DND-41 (cell line): ENCODE data around the gene GGT1.

Experiments used
- ATAC-seq: fragments of 200-7000 bp; cut with Tn5 transposase; 3 replicates; pipeline ENCODE4 v1.9.1; 2021; ENCODE audit warnings: low read depth; ENCODE audit not compliant: insufficient read depth
- DNase-seq: peaks from one replicate; pipeline ENCODE4 v3.0.0-alpha.2; 2020
- H2AFZ ChIP-seq: 2 replicates; pipeline ENCODE4 v1.6.0; 2012; ENCODE audit warnings: low read depth, low read length
- H3K27ac ChIP-seq: 2 replicates; pipeline ENCODE4 v1.5.1; 2012; ENCODE audit warnings: low read length, inconsistent platforms
- H3K27me3 ChIP-seq: fragments of 200-600 bp; sonication (generic); 2 replicates; pipeline ENCODE4 v1.6.0; 2012; ENCODE audit warnings: low read length, mild to moderate bottlenecking, inconsistent platforms; ENCODE audit not compliant: insufficient read depth, poor library complexity
- H3K36me3 ChIP-seq: 2 replicates; pipeline ENCODE4 v1.5.1; 2012; ENCODE audit warnings: low read length, inconsistent platforms; ENCODE audit not compliant: insufficient read depth
- H3K4me1 ChIP-seq: 2 replicates; pipeline ENCODE4 v1.5.1; 2012; ENCODE audit warnings: mild to moderate bottlenecking, low read length; ENCODE audit not compliant: insufficient read depth
- H3K4me2 ChIP-seq: 2 replicates; pipeline ENCODE4 v1.6.0; 2012; ENCODE audit warnings: mild to moderate bottlenecking, moderate library complexity, low read length, inconsistent platforms; ENCODE audit not compliant: insufficient read depth
- H3K4me3 ChIP-seq, 2 experiments: fragments of 200-600 bp in 1 of 2; shearing (Covaris generic) in 1 of 2; 2 replicates each; pipeline ENCODE4 v1.5.1; 2012 to 2016; ENCODE audit warnings: inconsistent platforms in 2 of 2, low read length in 2 of 2, mild to moderate bottlenecking in 2 of 2, low read depth in 1 of 2, moderate library complexity in 1 of 2
- H3K79me2 ChIP-seq: 2 replicates; pipeline ENCODE4 v1.6.0; 2012; ENCODE audit warnings: low read length, inconsistent platforms; ENCODE audit not compliant: insufficient read depth
- H3K9ac ChIP-seq: 2 replicates; pipeline ENCODE4 v1.6.0; 2012; ENCODE audit warnings: low read depth, mild to moderate bottlenecking, inconsistent platforms, low read length, moderate library complexity
- H3K9me3 ChIP-seq: 2 replicates; pipeline ENCODE4 v1.5.1; 2012; ENCODE audit warnings: low read length, moderate library complexity, mild to moderate bottlenecking, inconsistent platforms; ENCODE audit not compliant: insufficient read depth, severe bottlenecking
- H4K20me1 ChIP-seq: 2 replicates; pipeline ENCODE4 v1.6.0; 2012; ENCODE audit warnings: low read length; ENCODE audit not compliant: insufficient read depth
- CTCF ChIP-seq: IDR thresholded peaks from 2 replicates; pipeline ENCODE4 v1.5.1; 2012; ENCODE audit warnings: borderline replicate concordance, low read length, moderate library complexity, mild to moderate bottlenecking; ENCODE audit not compliant: poor library complexity, severe bottlenecking; ENCODE audit errors: extremely low read depth
- EZH2 ChIP-seq: IDR thresholded peaks from 3 replicates; pipeline ENCODE4 v1.6.1; 2012; ENCODE audit warnings: borderline replicate concordance, low read depth, mild to moderate bottlenecking, moderate library complexity, low read length, inconsistent platforms; ENCODE audit not compliant: severe bottlenecking

Gene GGT1

GRCh38 chr22:24589518-24590030 lies 13.4 kb upstream of the GGT1 start:
- Histone ChIP-seq H3K79me2 (no peaks in the 10 kb centered on the region), H3K4me3 (no peak overlapping the region), H3K4me1 (no peaks in the 10 kb centered on the region), H3K27me3 (no peaks in the 10 kb centered on the region), H3K4me2 (no peak overlapping the region), H2AFZ (no peak overlapping the region), H3K36me3 (no peaks in the 10 kb centered on the region), H3K9ac (no peak overlapping the region), H3K27ac (no peak overlapping the region), H3K9me3 (no peaks in the 10 kb centered on the region), H4K20me1 (no peaks in the 10 kb centered on the region)
- DNase-seq (no peak), ATAC-seq (no peak)
- no peak for TF ChIP-seq EZH2
- TF ChIP-seq CTCF = no peak

GRCh38 chr22:24590596-24591173 lies 12.3 kb upstream of the GGT1 start:
- H3K36me3 ChIP-seq = no peaks in the 10 kb centered on the region
- H3K27ac ChIP-seq = no peak overlapping the region
- no peaks in the 10 kb centered on the region for H3K79me2 ChIP-seq
- H3K4me3 ChIP-seq = no peak overlapping the region
- H3K9ac ChIP-seq = no peak overlapping the region
- TF ChIP-seq EZH2 (no peak), CTCF (no peak)
- no peaks in the 10 kb centered on the region for H3K4me1 ChIP-seq
- H4K20me1 ChIP-seq = no peaks in the 10 kb centered on the region
- H3K27me3 ChIP-seq = no peaks in the 10 kb centered on the region
- no peak for ATAC-seq
- no peak for DNase-seq
- H3K4me2 ChIP-seq = no peak overlapping the region
- H2AFZ ChIP-seq = no peak overlapping the region
- no peaks in the 10 kb centered on the region for H3K9me3 ChIP-seq

GRCh38 chr22:24591286-24591830 lies 11.6 kb upstream of the GGT1 start:
- no peak overlapping the region for H2AFZ ChIP-seq
- no peaks in the 10 kb centered on the region for H3K4me1 ChIP-seq
- H3K27ac ChIP-seq = no peak overlapping the region
- no peaks in the 10 kb centered on the region for H4K20me1 ChIP-seq
- no peak overlapping the region for H3K4me3 ChIP-seq
- DNase-seq (no peak), ATAC-seq (no peak)
- H3K79me2 ChIP-seq = no peaks in the 10 kb centered on the region
- H3K27me3 ChIP-seq = no peaks in the 10 kb centered on the region
- no peaks in the 10 kb centered on the region for H3K9me3 ChIP-seq
- H3K36me3 ChIP-seq = no peaks in the 10 kb centered on the region
- TF ChIP-seq CTCF (no peak), EZH2 (no peak)
- no peak overlapping the region for H3K4me2 ChIP-seq
- H3K9ac ChIP-seq = no peak overlapping the region
